Activated CD4-positive, CD25-positive, alpha-beta regulatory T cell treated with anti-CD3 and anti-CD28 coated beads, Interleukin-2, amount 50 U/mL, for 24 hours (primary cell): ENCODE measurements around the gene TYROBP.
A peak's percentile ranks its signal among the peaks of the same experiment; 100 is the strongest.
"Not testable (repeated sequence)": the region's sequence is repeated elsewhere in the genome, so short reads cannot be mapped to it uniquely, and the experiment has no call there.

Source experiments
- ATAC-seq, 2 donors: fragments of 150-1000 bp; cut with Tn5 transposase; one replicate each; pipeline ENCODE4 v1.10.0; 2021; ENCODE audit warnings: mild to moderate bottlenecking in 1 of 2, moderate library complexity in 1 of 2

TYROBP gene

GRCh38 chr19:35931874-35932202, 23.7 kb upstream of the TYROBP start:
- ATAC-seq: peak in 1 of 2 donors; percentile 3

DNA sequence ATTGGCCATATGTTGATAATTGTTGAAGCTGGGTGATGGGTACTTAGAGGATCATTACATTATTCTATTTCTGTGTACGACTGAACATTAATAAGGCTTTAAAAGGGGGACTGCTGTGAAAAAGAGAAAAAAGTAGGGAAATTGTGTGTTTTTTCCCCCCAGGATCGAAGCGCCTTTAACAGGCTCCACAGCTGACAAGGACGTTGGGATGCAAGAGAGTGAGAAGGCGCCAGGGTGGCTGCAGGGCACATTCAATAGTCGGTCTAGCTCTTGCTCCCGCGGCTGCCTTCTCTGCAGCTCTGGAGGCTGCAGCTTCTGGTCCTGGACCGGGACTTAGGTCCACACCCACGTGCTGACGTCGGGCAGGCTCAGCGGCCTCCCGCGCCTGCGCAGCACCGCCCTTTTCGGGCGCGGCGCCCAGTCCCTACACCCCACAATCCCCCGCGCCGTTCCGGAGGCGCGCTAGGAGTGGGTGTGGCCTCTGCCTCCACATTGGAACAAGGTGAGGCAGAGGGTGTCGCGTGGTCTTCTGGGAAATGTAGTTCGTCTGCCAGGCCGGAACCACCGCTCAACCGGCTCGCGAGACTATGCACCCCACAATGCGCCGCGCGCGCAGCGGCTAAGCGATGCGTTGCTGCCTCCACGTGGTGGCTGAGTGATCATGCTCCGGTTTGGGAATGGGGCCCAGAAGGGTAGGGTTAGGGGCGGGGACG, 23.2 kb upstream of the TYROBP start:
- ATAC-seq: peak; percentile 98 to 99

DNA sequence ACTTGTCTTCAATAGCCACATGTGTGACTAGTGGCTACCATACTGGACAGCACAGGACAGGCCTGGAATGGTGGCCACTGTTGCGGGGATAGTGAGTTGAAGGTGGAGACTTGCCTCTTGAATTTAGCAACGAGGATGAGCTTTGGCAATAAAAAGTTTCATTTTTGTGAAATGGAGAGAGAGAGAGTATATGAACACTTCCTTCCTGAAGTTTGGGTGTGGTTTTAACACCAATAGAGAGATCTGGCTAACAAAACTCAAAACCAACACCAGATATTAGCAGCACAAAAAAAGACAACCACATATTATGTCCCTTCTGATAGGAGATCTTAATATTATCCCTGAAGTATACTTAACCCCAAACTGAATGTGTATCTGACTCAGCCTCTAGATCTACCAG, 21.8 kb upstream of the TYROBP start:
- ATAC-seq: no peak

DNA sequence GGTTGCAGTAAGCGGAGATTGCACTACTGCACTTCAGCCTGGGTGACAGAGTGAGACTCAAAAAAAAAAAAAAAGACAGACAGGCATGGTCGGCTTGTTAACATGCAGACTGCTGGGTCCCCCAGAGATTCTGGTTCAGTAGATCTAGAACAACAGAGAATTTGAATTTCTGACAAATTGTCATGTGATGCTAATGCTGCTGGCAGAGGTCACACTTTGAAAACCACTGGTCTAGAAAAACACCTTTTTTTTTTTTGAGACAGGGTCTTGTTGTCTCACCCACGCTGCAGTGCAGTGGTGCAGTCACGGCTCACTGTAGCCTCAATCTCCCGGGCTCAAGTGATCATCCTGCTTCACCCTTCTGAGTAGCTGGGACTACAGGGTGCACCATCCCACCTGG, 20.4 kb upstream of the TYROBP start:
- no peak for ATAC-seq

GRCh38 chr19:35925501-35925900, 17.4 kb upstream of the TYROBP start:
- no peak for ATAC-seq

GRCh38 chr19:35921012-35921411, 12.9 kb upstream of the TYROBP start:
- ATAC-seq: no peak

- no peak for ATAC-seq
Observed at GRCh38 chr19:35919306-35919705, 11.2 kb upstream of the TYROBP start.

GRCh38 chr19:35915443-35915842, 7.3 kb upstream of the TYROBP start:
- ATAC-seq: peak in 1 of 2 donors; percentile 42

- peak; percentile 64 to 69 for ATAC-seq
Observed at GRCh38 chr19:35913589-35913988, 5.5 kb upstream of the TYROBP start.

DNA sequence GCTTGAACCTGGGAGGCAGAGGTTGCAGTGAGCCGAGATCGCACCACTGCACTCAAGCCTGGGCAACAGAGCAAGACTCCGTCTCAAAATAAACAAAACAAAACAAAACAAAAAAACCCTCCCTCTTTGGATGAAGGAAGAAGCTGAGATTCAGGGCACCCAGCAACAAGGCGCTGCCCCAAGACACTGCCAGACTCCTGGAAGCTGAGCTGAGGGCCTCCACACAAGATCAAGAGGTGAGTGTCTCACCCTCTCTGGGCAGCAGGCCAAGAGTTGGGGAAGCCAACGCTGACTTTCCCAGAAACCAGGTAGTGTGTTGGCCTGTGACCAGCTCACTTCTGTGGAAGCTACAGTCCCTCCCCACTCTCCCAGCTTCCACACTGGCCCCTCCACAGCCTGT, 3.7 kb upstream of the TYROBP start:
- no peak for ATAC-seq

- no peak for ATAC-seq
Observed at GRCh38 chr19:35911173-35911572, 3.1 kb upstream of the TYROBP start.

DNA sequence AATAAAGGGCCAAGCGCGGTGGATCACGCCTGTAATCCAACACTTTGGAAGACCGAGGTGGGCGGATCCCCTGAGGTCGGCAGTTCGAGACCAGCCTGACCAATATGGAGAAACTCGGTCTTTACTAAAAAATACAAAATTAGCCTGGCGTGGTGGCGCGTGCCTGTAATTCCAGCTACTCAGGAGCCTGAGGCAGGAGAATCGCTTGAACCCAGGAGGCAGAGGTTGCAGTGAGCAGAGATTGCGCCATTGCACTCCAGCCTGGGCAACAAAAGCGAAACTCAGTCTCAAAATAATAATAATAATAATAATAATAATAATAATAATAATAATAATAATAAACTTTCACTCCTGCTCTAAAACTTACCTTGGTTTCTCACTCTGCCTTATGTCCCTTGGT, 2.3 kb upstream of the TYROBP start:
- ATAC-seq: not testable (repeated sequence)

DNA sequence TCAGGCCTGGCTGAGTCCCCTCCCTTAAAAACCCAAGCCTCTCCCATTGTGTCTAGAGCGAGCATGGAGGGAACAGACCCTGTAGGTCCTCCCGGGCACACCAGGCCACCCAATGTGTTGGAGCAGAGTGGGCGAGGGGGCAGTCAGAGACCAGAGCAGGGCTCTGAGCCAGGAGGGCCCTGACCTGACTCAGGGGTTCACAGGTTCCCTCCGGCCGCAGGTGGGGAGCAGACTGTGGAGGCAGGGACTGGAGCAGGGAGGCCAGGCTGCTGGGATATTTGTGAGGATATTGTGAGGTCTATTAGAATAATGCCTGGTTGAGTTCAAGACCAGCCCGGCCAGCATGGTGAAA, 1.6 kb upstream of the TYROBP start:
- no peak for ATAC-seq

DNA sequence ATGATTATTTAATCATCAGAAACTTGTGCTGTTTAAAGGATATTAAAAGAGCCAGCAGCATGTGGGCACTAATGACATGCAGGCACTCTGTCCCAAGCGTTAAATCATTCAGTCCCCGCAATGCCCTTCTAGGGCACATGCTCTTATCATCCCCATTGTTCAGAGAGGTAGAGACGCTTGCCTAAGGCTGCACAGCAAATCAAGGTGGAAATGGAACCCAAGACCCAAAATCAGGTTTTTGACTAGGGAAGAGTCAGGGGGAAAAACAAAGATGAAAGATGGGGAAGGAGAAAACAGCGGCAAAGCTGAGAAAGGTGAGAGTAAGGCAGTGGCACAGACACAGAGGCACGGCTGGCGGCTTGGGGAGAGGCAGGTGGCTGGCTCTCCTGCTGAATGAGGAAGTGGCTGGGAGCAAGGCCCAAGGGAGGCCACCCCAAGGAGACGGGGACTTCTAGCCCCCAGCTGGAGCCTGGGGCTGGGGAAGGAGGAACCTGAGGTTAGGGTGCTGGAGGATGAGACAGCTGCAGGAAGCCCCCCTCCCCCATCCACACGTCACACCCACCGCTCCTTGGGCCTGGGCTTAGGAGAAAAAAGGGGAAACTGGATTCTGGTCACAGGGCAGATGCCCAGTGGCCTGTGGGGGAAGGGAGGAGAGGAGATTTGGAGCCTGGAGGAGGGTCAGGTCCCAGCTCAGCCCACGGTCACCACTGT, 1.0 kb upstream of the TYROBP start:
- peak in 1 of 2 donors; percentile 46 for ATAC-seq

DNA sequence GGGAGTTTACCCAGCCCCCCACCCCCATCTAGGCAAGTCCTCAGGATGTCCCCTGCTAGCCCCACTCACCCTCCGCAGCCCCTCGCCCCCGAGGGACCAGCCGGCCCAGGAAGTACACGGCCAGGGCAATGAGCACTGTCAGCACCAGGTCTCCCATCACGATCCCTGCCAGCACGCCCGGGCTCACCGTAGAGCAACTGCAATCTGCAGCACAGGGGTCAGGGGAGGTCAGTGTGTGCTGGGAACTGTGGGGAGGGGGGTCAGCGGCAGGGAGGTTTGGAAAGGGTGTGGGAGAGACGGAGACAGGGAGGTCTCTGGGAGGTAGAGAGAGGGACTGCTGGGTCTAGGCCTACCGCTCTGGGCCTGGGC, 734 bp downstream of the TYROBP start:
- ATAC-seq: no peak

DNA sequence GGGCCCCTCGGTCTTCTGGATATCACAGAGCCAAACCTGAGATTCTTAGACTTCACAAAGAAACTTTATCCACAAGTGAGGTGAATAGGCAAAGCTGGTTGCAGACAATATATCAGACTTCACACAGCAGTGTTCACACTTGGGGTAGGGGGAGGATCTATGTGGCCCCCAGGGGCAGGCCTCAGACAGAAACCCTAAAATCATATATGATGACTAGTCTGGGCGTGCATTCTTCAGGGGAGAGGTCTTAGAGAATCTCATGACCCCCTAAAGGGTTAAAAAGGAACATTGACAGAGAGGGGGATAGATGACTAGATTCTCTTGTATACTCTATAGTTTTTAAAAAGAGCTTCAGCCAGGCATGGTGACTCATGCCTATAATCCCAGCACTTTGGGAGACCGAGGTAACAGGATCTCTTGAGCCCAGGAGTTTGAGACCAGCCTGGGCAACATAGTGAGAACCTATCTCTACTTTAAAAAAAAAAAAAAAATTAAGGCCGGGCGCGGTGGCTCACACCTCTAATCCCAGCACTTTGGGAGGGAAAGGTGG, 2.8 kb downstream of the TYROBP start:
- ATAC-seq: no peak

- no peak for ATAC-seq
Observed at GRCh38 chr19:35904311-35905068, 3.6 kb downstream of the TYROBP start.

GRCh38 chr19:35903550-35904179, 4.4 kb downstream of the TYROBP start:
- ATAC-seq: peak; percentile 51 to 67

- no peak for ATAC-seq
Observed at GRCh38 chr19:35902870-35903475, 5.1 kb downstream of the TYROBP start.

- ATAC-seq: no peak
Observed at GRCh38 chr19:35901854-35902661, 6.0 kb downstream of the TYROBP start, which contains the start of gene HCST. Gene HCST (plus strand): TSS chr19:35902529. CDS start chr19:35902594, 65 bp downstream.

DNA sequence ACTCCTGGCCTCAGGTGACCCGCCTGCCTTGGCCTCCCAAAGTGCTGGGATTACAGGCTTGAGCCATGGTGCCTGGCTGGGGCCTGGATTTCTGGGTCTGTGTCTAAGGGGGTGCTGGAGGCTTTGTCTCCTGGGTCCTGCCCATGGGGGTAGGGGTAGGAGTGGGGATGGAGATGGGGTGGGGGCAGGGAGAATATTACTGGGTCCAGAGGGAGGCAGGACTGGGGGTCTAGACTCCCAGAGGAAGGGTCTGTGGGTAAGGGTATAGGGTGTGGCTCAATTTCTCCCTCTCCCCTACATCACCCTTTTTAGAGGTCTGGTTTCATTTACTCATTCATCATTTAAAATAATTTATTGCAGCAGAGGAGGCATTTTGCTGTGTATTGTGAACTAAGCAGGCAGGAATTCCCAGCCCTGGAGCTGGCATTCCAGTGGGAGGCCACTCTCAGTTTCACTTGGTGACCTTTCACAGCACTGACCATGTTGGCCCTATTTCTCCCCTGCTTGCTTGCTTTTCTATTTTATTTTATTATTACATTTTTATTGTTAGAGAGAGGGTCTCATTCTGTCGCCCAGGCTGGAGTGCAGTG, 6.9 kb downstream of the TYROBP start:
- ATAC-seq: no peak
